A549 (cell line): ENCODE results near the gene SEMA3C. TPM values are rescaled to one million over a fixed set of nuclear protein-coding genes. Genes with fewer than 3 reads are reported as not detected.
A peak's percentile ranks its signal among the peaks of the same experiment; 100 is the strongest.

Experiments used
- ATAC-seq, 2 experiments: fragments of 200-7000 bp in 1 of 2; fragments of >200 bp in 1 of 2; cut with Nextera tagmentation in 1 of 2; cut with Tn5 transposase in 1 of 2; 3 replicates each; pipeline versions ENCODE4 v1.8.0 to v1.9.1; 2018 to 2020; ENCODE audit warnings: mild to moderate bottlenecking in 1 of 2, moderate library complexity in 1 of 2
- CTCF ChIA-PET: fragments of 300-600 bp; sonication (Branson Sonifier 250); formaldehyde crosslinking; extraction: SDS; loops from one replicate; lab custom pipeline; 2021; ENCODE audit warnings: antibody characterized with exemption, inconsistent platforms; lab: Yijun Ruan, JAX
- POLR2A ChIA-PET: fragments of 350-600 bp; formaldehyde crosslinking; extraction: SDS; loops from one replicate; lab custom pipeline; 2021; ENCODE audit warnings: antibody characterized with exemption, inconsistent platforms; lab: Yijun Ruan, JAX
- DNase-seq, 2 experiments: peaks; one replicate each; pipeline versions ENCODE4 v3.0.0 to v3.0.0-alpha.2; 2011 to 2016; ENCODE audit warnings: low read depth in 1 of 2, low spot score in 1 of 2
- FAIRE-seq: peaks from 2 replicates; lab custom pipeline; 2011; peaks lifted over from hg19 to GRCh38; lab: Jason Lieb, UNC
- H3K27ac ChIP-seq, 2 experiments: fragments of >200 bp; sonication (Bioruptor Twin); formaldehyde crosslinking; 3 replicates each; pipeline ENCODE4 v1.5.1; 2016 to 2017
- H3K4me1 ChIP-seq: fragments of >200 bp; sonication (Bioruptor Twin); formaldehyde crosslinking; 3 replicates; pipeline ENCODE4 v1.6.1; 2016
- H3K4me2 ChIP-seq: fragments of >200 bp; sonication (Bioruptor Twin); formaldehyde crosslinking; 3 replicates; pipeline ENCODE4 v1.6.1; 2016
- H3K4me3 ChIP-seq: fragments of >200 bp; sonication (Bioruptor Twin); formaldehyde crosslinking; 3 replicates; pipeline ENCODE4 v1.5.1; 2016
- H3K9me3 ChIP-seq: fragments of >200 bp; sonication (Bioruptor Twin); formaldehyde crosslinking; 3 replicates; pipeline ENCODE4 v1.6.1; 2016
- BHLHE40 ChIP-seq: IDR thresholded peaks from 2 replicates; pipeline ENCODE4 v1.6.1; 2012; ENCODE audit warnings: low read depth, low read length, inconsistent platforms
- CBX2 ChIP-seq: fragments of 200-600 bp; sonication (generic); IDR thresholded peaks from 2 replicates; pipeline ENCODE4 v1.6.1; 2016; ENCODE audit warnings: low read depth, mild to moderate bottlenecking, borderline replicate concordance
- EHF ChIP-seq: fragments of 250-450 bp; sonication (Bioruptor Pico); IDR thresholded peaks from 2 replicates; pipeline ENCODE4 v1.5.0; 2020; ENCODE audit warnings: mild to moderate bottlenecking
- EP300 ChIP-seq, 2 experiments: fragments of >200 bp; sonication (Bioruptor Twin); formaldehyde crosslinking; IDR thresholded peaks; 2 replicates in 1 of 2; 3 replicates in 1 of 2; pipeline ENCODE4 v1.6.1; 2016 to 2017
- FOXS1 ChIP-seq: fragments of 250-450 bp; sonication (Bioruptor Pico); IDR thresholded peaks from 2 replicates; pipeline ENCODE4 v1.5.0; 2020; ENCODE audit warnings: mild to moderate bottlenecking, moderate library complexity
- HDAC2 ChIP-seq: fragments of 200-600 bp; sonication (generic); IDR thresholded peaks from 2 replicates; pipeline ENCODE4 v1.6.1; 2016
- MAFK ChIP-seq: fragments of 450-650 bp; IDR thresholded peaks from 2 replicates; pipeline ENCODE4 v1.6.1; 2014; ENCODE audit not compliant: partially characterized antibody
- POLR2A ChIP-seq: IDR thresholded peaks from 2 replicates; pipeline ENCODE4 v1.6.1; 2012; ENCODE audit warnings: mild to moderate bottlenecking, low read length
- RARB ChIP-seq: fragments of 250-450 bp; sonication (Bioruptor Pico); IDR thresholded peaks from 2 replicates; pipeline ENCODE4 v1.8.0; 2021; ENCODE audit warnings: mild to moderate bottlenecking, moderate library complexity
- RFX5 ChIP-seq: fragments of 450-650 bp; IDR thresholded peaks from 2 replicates; pipeline ENCODE4 v1.7.1; 2014; ENCODE audit warnings: antibody characterized with exemption, mild to moderate bottlenecking, moderate library complexity
- ZC3H11A ChIP-seq: fragments of 450-650 bp; IDR thresholded peaks from 2 replicates; pipeline ENCODE4 v1.6.1; 2014; ENCODE audit warnings: antibody characterized with exemption, mild to moderate bottlenecking
- WGBS: methylation state at CpG from one replicate; pipeline ENCODE4 v1.1.6; 2017; ENCODE audit errors: missing lambda C conversion rate; 5-methylcytosine and 5-hydroxymethylcytosine counted together
- polyA plus RNA-seq, 4 experiments: library from polyadenylated mRNA; depleted of rRNA in 3 of 4; stranded (reverse); fragments of >200 nt; fragmentation: RNase III in 1 of 4; extraction: RNeasy Plus Mini Kit Qiagen cat#74134 plus additional on column Dnase treatment in 1 of 4; gene quantifications; 2 replicates in 3 of 4; 3 replicates in 1 of 4; pipeline ENCODE4 v1.2.3, GENCODE V29; 2011 to 2017
- TF ChIP-seq, protein P1 (sequence below): IDR thresholded peaks from 2 replicates; pipeline ENCODE4 v1.6.1; 2012
- TF ChIP-seq, protein P2 (sequence below): fragments of >200 bp; sonication (Bioruptor Twin); formaldehyde crosslinking; IDR thresholded peaks from 2 replicates; pipeline ENCODE4 v1.6.1; 2016
- TF ChIP-seq, protein P3 (sequence below): fragments of 250-450 bp; sonication (Bioruptor Pico); IDR thresholded peaks from 2 replicates; pipeline ENCODE4 v1.5.0; 2021; ENCODE audit warnings: mild to moderate bottlenecking, moderate library complexity, borderline replicate concordance
- TF ChIP-seq, protein P4 (sequence below): fragments of >200 bp; sonication (Bioruptor Twin); formaldehyde crosslinking; IDR thresholded peaks from 3 replicates; pipeline ENCODE4 v1.5.1; 2016

SEMA3C gene
- polyA plus RNA-seq, 2 of the 4 experiments (the other 2 are of a cell fraction): 78.1 to 212 TPM

DNA sequence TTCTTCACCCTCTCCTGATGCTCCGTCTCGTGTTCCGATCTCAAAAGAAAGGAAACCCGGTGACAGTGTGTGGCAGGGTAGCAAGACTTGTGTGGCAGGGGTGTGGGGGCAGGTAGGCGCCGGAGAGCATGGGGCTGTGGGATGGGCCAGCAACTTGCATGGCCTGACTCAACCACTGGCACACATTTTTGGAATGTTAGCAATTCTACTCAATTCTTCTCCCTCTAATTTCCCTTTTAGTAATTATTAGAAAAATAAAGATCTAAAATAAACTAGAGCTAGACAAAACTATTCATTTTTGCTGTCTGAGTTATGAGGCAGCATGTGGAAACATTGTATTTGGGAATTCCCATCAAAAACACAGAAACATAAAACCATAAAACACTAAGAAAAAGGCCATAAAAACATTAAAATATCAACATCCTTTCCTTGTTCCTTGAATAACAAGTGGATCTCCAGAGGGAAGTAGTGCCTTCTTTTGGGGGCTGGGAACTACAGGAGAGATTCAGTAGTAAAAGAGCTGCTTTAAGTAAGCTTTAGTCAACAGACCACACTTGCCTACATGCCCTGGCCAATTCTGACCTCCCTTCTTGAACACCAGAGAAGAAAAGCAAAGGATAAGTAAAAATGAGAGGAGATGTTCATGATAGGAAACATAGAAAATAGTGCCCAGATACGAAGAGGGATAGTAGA, 21.8 kb downstream of the SEMA3C start (continued):
- TF ChIP-seq EHF (no peak), HDAC2 (no peak), MAFK (no peak)

DNA sequence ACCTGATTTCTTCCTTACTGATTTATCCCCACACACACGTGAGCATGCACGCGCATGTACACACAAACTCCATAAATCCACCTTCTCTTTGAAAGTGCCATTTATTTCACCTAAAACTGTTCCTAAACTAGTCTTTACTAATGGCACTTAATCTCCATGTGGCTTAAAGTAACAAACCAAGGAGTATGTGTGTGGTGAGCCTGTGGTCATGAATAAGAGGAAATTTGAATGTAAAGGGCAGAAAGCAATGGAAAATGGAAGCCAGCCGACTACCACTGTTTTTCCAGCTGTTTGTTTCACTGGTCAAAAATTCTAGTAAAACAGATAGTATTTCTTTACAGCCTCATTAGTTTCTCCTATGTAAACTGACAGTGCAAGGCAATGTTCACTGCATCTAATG, 23.8 kb downstream of the SEMA3C start:
- Histone ChIP-seq H3K9me3 (no peaks in the 10 kb centered on the region), H3K4me2 (no peak overlapping the region), H3K4me3 (no peak overlapping the region), H3K27ac (peak overlapping the region in 1 of 2 experiments; percentile 31; a peak in 2 of 6 replicates), H3K4me1 (peaks cover 68% of the 10 kb centered on the region)
- ATAC-seq (no peak), DNase-seq (no peak), FAIRE-seq (peak; percentile 56)
- ChIA-PET POLR2A (no interaction called here), CTCF (interaction anchor here (1.1 kb wide), 1 partner anchor 10 kb away, joined by 3 read pairs; no protein-coding TSS in a partner anchor)
- WGBS: 94% methylated on average over 4 of the region's 4 CpGs
- TF ChIP-seq, protein P1, sequence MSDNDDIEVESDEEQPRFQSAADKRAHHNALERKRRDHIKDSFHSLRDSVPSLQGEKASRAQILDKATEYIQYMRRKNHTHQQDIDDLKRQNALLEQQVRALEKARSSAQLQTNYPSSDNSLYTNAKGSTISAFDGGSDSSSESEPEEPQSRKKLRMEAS: no peak
- TF ChIP-seq FOXS1 (CRISPR knock-in tag): no peak
- TF ChIP-seq RARB: no peak
- TF ChIP-seq POLR2A: no peak
- TF ChIP-seq RFX5: no peak
- TF ChIP-seq, protein P2, sequence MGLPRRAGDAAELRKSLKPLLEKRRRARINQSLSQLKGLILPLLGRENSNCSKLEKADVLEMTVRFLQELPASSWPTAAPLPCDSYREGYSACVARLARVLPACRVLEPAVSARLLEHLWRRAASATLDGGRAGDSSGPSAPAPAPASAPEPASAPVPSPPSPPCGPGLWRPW: no peak
- TF ChIP-seq EP300 (IDR thresholded peaks at IDR 0.05): no peak
- no peak for TF ChIP-seq BHLHE40

DNA sequence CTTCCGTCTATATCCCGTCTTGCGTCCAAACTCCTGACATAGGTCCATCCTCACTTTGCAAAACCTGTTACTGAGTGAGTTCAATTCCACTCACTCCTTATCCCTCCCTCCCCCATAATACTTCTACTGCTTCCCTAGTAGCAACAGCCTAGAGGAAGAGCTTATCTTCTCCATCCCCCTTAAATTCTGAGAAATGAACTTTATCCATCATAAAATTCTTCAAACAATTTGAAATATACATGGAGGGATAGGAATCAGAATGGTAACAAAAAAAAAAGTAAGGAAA, 27.6 kb downstream of the SEMA3C start:
- DNase-seq: no peak
- Histone ChIP-seq H3K4me2 (peak overlapping the region; percentile 63), H3K9me3 (no peaks in the 10 kb centered on the region), H3K4me3 (no peak overlapping the region), H3K27ac (peak overlapping the region; percentile 55 to 73), H3K4me1 (peaks cover 66% of the 10 kb centered on the region)
- WGBS: 86% methylated on average over 3 of the region's 3 CpGs
- no peak for FAIRE-seq
- CTCF ChIA-PET: no interaction called here
- ATAC-seq: peak in 1 of 2 experiments; percentile 63; a peak in 3 of 6 replicates
- POLR2A ChIA-PET: no interaction called here
- TF ChIP-seq ZC3H11A (no peak), CBX2 (no peak), POLR2A (no peak)
- TF ChIP-seq, protein P3, sequence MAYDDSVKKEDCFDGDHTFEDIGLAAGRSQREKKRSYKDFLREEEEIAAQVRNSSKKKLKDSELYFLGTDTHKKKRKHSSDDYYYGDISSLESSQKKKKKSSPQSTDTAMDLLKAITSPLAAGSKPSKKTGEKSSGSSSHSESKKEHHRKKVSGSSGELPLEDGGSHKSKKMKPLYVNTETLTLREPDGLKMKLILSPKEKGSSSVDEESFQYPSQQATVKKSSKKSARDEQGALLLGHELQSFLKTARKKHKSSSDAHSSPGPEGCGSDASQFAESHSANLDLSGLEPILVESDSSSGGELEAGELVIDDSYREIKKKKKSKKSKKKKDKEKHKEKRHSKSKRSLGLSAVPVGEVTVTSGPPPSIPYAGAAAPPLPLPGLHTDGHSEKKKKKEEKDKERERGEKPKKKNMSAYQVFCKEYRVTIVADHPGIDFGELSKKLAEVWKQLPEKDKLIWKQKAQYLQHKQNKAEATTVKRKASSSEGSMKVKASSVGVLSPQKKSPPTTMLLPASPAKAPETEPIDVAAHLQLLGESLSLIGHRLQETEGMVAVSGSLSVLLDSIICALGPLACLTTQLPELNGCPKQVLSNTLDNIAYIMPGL (CRISPR knock-in tag): no peak

DNA sequence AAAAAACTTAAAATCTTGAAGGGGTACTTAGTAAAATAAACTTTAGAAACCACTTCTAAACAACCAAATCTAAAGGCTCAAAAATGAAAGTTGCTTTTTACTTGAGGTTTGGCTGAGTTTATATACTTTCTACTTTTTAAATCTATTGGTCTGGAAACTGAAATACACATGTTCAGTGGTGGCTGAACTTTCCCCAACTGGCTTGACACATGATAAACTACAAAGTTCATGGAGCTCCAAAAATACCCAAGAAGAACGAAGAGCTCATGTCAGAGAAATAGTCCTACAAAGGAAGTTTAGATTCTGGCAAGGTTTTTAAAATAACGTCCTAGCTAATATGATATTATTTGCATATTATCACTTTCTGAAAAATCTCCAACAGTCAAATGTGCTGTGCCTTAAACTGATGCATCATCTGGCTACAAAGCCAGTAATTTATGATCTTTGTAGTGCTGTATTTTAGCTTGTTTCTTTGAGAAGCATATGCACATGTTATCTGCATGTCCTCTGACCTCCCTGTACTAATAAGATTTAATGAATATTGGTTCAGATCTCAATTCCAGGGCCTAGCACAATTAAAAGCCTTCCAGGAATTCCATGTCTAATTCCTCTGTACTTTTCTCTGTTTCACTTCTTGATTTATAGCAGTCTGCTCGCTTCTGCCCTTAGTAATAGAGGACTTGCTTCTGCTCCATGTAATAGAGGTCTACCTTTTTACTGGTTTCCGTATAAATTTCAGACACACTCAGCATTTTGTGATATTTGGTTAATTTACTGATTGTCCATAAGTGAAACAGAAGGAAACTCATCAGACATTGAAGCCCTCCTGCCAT, 28.2 kb downstream of the SEMA3C start:
- ChIA-PET CTCF (interaction anchor here (1.1 to 1.4 kb wide), 2 partner anchors 28 to 579 kb away, joined by 3 to 5 read pairs; partner anchors contain the start of gene SEMA3C), POLR2A (no interaction called here)
- peaks cover 66% of the 10 kb centered on the region for H3K4me1 ChIP-seq
- WGBS: 47% methylated on average over 4 of the region's 4 CpGs
- H3K4me3 ChIP-seq: no peak overlapping the region
- no peak for DNase-seq
- ATAC-seq: peak; percentile 52 to 56; a peak in 4 of 6 replicates
- peak; percentile 81 for FAIRE-seq
- peak overlapping the region; percentile 55 to 73 for H3K27ac ChIP-seq
- no peaks in the 10 kb centered on the region for H3K9me3 ChIP-seq
- TF ChIP-seq, protein P4, sequence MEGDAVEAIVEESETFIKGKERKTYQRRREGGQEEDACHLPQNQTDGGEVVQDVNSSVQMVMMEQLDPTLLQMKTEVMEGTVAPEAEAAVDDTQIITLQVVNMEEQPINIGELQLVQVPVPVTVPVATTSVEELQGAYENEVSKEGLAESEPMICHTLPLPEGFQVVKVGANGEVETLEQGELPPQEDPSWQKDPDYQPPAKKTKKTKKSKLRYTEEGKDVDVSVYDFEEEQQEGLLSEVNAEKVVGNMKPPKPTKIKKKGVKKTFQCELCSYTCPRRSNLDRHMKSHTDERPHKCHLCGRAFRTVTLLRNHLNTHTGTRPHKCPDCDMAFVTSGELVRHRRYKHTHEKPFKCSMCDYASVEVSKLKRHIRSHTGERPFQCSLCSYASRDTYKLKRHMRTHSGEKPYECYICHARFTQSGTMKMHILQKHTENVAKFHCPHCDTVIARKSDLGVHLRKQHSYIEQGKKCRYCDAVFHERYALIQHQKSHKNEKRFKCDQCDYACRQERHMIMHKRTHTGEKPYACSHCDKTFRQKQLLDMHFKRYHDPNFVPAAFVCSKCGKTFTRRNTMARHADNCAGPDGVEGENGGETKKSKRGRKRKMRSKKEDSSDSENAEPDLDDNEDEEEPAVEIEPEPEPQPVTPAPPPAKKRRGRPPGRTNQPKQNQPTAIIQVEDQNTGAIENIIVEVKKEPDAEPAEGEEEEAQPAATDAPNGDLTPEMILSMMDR: no peak
- peak; percentile 81 for TF ChIP-seq MAFK
- peak overlapping the region; percentile 63 for H3K4me2 ChIP-seq
